HG02884 (cell line): ENCODE measurements around the gene OXCT1.
"Not testable (repeated sequence)": the region's sequence is repeated elsewhere in the genome, so short reads cannot be mapped to it uniquely, and the experiment has no call there.

ENCODE experiments used
- ATAC-seq: cut with Tn5 transposase; IDR thresholded peaks from one replicate; pipeline ENCODE4 v1.9.1; 2021; ENCODE audit warnings: mild to moderate bottlenecking, moderate library complexity; ENCODE audit not compliant: unreplicated experiment

Gene OXCT1

DNA sequence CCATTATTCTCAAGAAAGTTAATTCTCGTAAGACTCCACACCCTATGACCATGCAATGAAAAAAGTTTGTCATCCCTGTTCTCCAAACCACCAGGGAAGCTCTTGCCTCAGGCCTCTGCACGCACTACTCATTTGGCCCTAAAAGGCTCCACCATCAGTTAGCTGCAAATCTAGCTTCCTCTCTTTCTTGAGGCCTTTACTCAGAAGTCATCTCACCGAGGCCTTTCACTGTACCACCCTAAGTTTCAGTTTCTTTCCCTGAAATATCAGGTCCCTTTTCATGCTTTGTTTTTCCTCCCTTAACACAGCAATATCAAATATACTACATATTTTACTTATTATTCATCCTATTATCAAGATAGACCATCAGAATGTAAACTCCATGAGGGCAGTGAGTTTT lies 39.1 kb downstream of the OXCT1 start:
- peak; percentile 88 for ATAC-seq

DNA sequence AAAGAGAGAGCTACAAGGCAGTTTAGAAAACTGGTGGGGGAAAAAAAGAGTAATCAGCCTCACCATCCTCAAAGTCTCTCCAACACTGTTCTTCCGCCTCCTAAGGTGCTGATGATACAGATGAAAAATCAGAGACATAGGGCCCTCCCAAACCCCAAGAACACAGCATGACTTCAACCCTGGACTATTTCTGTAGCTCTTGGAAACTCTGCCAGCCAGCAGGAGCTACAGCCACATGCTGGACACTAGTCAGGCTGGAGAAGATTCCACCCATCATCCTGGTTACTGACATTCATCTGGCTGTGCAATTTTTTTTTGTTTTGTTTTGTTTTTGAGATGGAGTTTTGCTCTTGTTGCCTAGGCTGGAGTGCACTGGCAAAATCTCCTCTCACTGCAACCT lies 42.4 kb downstream of the OXCT1 start:
- ATAC-seq = no peak

DNA sequence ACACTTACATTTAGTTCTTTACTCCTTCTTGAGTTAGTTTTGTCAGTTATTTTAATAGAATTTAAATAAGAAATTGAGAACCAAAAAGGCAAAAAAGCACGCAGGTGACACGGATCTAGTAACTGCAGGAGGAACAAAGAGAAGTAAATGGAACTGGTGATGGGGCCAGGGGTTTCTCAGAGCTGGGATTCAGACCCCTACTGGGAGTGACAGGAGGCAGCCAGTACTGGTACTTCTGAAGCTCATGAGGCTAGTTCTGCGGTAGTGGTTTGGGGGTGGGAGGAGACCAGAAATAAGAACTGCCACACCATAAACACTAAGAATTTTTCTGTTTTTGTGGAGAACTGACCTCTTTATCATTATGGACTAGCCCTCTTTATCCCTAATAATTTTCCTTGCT lies 48.2 kb downstream of the OXCT1 start:
- no peak for ATAC-seq

DNA sequence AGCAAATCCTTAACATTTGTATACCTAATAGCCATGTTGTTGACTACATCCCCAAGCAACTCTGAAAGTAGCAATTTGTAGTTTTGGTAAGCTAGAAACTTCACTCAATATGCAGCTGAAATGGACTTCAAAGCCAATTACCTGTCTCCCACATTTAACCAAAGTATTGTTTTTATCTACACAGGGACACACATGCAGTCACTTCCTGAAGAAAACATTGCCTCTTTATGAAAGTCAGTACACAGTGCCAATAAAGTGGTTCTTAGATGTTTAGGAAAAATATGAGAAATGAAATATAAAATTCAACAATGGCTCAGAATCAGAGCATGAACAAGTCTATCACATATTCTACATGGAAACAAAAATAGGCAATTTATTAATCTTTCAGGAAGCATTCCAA lies 49.2 kb downstream of the OXCT1 start:
- no peak for ATAC-seq

DNA sequence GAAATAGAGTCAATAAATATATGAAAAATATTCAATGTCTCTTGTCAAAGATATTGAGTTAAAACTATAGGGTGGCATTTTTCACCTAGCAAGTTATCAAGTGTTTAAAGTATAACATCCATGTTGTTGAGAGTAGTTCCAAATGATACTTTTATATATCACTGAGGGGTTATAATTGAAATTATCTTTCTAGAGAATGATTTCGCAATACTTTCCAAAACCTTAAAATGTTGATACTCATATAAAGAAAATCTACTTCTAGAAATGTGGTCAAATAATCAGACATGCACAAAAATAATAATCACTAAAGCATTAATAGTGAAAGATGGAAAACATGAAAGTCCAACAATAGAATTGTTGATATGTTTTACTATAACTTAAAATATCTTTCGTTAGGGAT lies 50.1 kb downstream of the OXCT1 start:
- no peak for ATAC-seq

DNA sequence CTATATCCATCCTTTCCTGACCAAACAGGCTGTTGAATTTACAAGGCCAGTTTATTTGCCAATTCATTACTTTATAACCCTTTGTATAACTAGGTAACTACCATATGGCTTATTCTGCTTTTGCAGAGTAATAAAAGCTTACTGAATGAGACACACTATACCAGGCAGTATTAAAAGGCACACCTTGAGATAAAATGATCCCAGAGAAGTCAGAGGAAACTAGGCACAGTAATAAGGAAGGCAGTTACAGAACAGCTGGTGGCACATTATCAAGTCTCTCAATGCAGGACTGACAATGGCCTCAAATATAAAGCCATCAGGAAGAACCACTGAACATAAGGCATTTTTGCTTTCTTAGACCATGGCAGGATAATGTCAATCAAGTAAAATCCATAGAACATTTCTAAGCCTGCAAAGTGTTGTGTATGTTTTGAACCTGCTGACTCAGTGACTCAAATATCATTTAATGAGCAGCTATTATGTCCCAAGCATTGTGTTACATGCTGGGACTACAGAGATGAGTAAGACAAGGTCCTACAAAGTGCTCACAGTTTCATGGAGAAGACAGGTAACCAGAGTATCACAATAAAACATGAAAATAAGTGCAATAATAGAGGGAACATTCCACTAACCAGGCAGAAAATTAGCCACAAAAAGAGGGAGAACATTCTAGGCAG lies 52.5 kb downstream of the OXCT1 start:
- ATAC-seq = no peak

DNA sequence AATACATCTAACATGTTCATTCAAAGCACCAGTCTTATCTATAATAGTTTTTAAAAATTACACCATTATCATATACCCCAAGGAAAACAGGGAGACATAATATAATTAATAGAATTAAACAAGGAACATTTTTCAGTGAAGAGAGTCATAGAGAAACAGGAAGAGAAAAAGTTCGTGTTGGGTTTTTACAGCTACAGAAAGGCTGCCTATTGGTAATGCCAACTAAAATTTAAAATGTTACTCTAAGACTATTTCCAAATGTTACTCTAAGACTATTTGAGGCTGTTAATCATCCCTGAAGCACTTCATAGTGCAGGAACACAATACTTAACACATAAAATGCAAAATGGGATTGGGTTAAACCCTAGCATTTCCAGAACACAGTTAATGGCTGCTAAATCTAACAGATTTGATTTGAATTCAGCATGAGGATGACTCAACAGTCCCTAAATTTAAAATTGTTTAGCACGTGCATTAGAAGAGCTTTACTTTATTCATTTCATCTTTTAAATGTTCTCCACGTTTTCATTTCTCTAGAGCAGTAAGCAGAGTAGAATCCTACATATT lies 54.5 kb downstream of the OXCT1 start:
- no peak for ATAC-seq

DNA sequence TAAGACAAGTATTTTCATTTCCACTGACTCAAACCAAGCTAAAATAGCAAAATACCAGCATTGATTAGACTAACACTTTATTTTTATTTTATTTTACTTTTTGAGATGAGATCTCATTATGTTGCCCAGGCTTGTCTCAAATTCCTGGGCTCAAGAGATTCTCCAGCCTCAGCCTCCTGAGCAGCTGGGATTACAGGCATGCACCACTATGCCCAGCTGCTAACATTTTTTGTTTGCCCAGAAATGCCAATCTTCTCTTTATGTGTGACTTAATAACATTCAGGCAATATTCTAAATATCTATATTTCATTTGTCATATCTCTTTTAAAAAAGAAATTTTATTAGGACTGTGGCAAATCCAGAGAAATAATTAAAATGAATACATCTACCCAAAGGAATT lies 55.0 kb downstream of the OXCT1 start:
- ATAC-seq = no peak

DNA sequence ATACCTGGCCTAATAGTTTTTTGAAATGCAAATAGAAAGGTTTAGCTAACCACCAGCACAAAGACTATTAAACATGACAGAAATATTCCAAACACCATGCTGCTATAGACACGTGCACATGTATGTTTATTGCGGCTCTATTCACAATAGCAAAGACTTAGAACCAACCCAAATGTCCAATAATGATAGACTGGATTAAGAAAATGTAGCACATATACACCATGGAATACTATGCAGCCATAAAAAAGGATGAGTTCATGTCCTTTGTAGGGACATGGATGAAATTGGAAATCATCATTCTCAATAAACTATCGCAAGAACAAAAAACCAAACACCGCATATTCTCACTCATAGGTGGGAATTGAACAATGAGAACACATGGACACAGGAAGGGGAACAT lies 55.9 kb downstream of the OXCT1 start:
- ATAC-seq = not testable (repeated sequence)

DNA sequence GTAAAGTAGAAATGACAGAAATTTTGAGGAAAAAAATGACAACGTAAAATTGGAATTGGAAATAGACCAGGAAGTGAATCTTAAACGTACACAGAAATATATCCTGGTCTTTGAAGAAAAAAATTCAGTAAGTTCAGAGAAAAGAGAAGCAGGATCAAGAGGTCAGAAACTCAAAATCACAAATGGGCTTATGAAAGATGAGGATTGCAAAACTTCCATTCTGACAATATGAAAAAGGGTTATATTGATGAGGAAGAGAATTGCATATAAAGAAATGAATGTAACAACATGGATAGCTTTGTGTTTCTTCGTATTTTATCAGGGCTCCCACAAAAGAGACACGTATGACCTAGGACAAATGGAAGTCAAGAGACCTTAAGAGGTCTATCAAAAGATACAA lies 58.1 kb downstream of the OXCT1 start:
- no peak for ATAC-seq

DNA sequence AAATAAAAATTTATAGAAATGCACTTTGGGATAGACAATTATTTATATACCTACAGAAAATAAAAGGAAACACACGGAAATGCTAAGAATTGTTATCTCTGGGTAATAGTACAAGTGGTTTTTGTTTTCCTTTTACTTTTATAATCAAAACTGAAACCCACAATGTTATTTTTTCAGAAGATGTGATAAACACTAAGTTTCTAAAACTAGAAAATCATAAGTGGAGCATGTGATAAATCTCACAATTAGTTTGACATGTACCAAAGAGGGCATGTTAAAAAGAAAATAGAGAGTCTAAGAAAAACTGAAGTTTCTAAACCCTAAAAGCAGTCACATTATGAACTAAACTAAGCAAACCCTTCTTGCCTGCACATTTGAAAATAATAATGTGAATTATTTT lies 61.1 kb downstream of the OXCT1 start:
- ATAC-seq = no peak

DNA sequence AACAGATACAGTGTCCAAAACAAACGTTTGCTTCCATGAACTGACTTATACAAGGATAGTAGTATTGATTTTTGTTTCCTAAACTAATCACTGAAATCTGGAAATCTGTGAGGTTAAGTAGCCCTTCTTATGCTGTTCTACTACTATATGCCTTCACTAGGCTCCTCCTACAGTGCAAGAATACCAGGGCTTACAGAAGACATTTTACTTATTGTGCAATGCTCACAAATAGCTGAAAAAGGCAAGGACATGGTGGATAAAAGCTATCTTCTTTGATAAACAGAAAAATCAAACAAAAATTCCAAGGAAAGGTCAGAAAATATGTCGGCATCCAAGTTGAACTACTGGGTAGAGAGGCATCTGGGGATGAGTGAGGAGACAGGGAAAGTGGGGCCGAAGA lies 61.9 kb downstream of the OXCT1 start:
- ATAC-seq = no peak

DNA sequence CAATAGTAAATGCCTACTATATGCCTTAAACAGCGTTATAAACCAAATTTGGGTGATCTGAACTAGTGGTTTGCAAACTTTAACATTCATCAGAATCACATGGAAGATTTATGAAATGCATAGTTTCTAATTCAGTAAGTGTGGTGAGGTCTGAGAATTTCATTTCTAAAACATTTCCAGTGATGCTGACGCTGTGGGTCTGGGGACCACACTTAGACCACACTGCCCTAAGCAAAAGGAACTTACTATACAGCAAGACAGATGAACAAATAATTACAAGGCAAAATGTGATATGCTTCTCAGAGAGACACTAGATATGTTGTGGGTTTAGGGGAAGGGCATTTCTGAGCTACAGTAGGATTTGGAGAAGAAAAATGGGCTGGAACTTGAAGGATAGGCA lies 72.6 kb downstream of the OXCT1 start:
- ATAC-seq = no peak

DNA sequence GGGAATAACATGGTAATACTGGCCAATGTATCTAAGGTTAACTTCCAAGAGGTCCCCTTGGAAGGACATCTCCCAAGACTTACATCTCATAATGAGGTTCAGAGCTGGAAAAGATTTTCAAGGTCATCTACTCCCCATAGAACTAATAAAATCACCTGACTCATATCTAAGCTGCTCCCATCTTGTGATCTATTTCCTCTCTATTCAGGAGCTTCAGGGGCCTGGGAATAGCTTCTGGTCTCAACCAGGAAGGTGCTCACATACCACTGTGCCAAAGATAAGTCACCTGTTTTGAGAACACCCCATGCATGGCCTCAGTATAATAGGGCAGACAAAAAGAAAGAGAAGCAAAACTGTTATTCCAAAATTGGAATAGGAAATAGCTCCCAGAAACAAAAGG lies 74.2 kb downstream of the OXCT1 start:
- ATAC-seq = no peak

DNA sequence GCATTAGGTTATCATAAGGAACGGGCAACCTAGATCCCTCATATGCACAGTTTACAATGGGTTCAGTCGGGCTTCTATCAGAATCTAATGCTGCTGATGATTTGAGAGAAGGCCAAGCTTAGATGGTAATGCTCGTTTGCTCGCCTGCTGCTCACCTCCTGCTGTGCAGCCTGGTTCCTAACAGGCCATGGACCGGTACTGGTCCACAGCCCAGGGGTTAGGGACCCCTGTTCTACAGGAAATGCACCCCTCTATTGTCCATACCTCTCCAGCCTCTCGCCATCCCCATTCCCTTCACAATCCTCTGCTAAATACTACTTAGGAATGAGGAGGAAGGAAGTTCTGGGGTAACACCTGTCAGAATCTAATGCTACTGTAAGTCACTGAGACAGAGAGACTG lies 75.1 kb downstream of the OXCT1 start:
- no peak for ATAC-seq

DNA sequence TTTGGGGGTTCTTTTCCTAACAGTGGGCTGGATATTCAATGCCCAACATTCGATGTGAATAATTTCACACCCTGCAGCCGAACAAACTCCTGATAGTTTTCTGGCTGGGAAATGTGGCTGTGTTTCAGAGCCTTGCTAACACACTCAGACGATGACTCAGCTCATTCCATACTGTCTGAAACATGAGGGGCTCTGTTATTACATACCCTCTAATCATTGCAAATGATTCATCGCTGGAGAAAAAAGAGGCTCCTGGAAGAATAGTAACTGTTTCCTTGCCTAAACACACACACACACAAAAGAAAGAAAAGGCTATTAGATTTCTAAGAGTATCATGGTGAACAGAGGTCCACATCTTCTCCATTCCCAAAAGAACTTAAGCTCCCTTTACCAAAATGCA lies 75.8 kb downstream of the OXCT1 start:
- ATAC-seq = no peak

DNA sequence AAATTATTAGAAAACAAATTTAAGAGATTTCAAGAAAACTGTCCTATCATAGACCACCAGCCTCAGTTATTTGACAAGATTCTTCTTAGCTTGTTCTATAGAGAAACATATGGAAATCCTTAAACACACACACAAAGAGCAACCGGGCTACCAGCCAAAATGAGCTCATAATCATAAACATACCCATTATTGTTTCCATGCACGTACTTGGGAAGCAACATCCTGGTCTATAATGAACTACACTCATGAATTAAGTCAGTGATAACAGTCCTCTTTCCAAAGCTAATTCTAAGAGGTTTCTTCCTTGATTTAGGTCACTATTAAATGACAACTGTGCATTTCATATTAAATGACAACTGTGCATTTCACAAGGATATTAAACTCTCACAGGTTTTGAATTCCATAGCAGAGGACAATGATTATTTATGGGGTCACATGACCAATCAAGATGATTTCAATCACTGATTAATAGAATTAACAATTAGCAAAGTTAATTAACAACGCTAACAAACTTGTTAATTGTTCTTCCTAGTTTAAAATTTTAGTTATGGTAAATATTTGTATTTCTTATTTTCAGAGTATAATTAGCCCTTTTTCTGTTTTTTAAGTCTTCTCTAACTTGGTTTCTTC lies 77.0 kb downstream of the OXCT1 start:
- no peak for ATAC-seq

DNA sequence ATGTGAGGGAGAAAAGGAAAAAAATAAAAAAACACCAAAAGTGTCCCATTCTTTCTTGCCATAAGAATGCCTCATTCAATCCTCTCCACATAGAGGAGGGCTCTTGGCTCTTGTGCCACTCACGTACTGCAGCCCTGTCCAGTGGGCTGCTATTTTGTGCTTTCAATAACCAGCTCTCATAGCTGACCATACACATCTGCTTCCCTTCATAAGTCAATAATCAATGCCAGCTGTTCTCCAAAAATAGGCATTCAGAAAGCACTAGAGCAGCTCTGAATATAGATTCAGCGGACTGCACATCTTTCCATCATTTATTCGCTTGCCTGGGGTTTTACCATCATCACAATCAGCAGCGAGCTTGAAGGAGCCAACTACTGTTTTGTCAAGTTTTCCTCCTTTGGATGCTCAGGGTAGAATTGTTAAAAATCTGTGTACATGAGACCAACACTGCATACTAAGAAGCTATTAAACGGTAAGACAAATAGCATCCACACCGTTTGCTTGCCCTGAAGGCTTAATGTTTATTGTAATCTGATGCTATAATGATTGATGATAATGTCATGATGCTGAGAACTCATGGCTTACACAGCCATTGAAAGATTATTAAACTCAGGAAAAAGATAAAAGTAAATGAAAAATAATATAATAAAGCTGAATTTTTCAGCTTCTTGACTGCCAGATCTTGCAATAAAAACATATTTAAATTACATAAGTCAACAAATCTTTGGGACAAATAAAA lies 80.0 kb downstream of the OXCT1 start:
- no peak for ATAC-seq

DNA sequence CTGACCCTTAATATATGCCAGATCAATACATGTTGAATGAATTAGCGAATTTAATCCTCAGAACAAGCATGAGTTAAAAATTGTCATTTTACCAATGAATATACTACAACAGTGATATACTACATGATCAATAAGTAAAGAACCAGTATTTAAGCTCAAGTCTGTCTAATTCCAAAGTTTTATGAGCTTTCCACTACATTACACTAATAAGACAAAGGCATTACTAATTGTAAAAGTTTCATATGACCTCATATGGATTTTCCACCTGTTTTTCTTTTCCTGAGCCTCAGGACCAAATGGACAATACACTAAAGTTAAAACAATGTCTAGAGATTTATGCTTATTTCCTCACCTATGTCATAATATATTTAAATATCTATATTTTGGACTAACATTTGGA lies 80.8 kb downstream of the OXCT1 start:
- no peak for ATAC-seq

DNA sequence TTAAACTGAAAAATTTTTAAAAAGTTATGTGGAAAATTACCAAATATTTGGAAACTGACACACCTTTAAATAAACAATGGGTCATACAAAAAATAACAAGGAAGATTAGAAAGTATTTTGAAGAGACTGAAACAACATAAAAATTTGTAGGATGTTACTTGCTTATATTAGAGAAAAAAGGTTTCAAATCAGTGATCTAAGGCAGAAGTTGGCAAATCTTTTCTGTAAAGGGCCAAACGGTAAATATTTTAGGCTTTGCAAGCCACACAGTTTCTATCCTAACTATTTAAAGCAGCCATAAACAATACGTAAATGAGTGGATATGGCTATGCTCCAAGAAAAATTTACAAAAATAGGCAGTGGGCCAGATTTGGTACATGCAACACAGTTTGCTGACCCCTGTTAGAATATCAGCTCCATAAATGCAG lies 81.3 kb downstream of the OXCT1 start:
- ATAC-seq = no peak

DNA sequence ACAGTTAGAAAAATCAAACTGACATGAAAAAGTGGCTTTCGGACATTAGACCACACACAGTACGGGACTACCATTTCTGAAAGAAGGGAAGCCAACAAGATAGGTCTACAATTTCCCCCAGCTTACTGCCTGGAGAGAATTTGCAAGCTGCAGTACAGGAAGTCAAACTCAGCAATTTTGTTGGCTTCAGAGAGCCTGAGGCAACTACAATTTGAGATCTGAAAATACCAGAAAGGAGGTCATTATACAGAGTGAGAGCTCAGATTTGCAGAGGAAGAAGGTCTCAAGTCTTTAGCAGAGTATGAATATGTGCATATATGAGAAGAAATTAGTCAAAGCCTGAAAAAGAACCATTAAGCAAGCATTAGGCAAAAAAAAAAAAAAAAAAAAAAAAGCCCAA lies 83.0 kb downstream of the OXCT1 start:
- ATAC-seq = no peak

DNA sequence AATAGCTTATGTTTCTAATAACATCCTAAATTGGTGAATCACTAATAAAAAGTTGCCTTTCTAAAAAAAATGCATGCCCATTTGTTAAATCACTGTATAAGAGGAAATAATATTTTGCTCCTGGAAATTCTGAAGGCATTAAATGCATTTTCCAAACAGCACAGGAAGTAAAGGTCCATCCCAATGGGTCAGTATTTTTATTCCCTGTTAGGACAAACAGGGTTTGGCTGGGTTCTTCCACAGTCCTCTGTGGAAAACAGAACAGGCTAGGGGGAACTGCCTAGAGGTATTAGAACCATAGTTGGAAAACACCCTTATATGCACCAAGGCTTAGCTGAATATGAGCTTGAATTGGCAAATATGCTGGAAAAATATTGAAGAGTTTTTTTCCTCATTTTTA lies 85.2 kb downstream of the OXCT1 start:
- ATAC-seq = no peak
